H1 (cell line): ENCODE data around the gene DDX5. TPM values are rescaled to one million over a fixed set of nuclear protein-coding genes. Genes with fewer than 3 reads are reported as not detected.

Experiments
- BCL11A ChIP-seq, 2 experiments: IDR thresholded peaks; one replicate each; pipeline ENCODE4 v1.6.1; 2011; ENCODE audit warnings: low read depth in 2 of 2, low read length in 2 of 2, mild to moderate bottlenecking in 2 of 2
- BRCA1 ChIP-seq: IDR thresholded peaks from 2 replicates; pipeline ENCODE4 v1.6.1; 2012; ENCODE audit warnings: low read depth, low read length, improper control_type of control experiment
- CBX5 ChIP-seq: fragments of 300-800, 300-1000 bp; sonication (generic); IDR thresholded peaks from 2 replicates; pipeline ENCODE4 v1.7.1; 2016; ENCODE audit warnings: antibody characterized with exemption, low read length, low read depth
- CBX8 ChIP-seq: fragments of 300-800, 300-1000 bp; sonication (generic); IDR thresholded peaks from 2 replicates; pipeline ENCODE4 v1.7.1; 2016; ENCODE audit warnings: low read depth, low read length, borderline replicate concordance
- RAD21 ChIP-seq, 2 experiments: IDR thresholded peaks in 1 of 2; conservative IDR thresholded peaks in 1 of 2; 2 replicates each; pipeline ENCODE4 v1.6.1; 2011; ENCODE audit warnings: low read depth in 2 of 2, low read length in 2 of 2, improper control_type of control experiment in 1 of 2, inconsistent platforms in 1 of 2, mild to moderate bottlenecking in 1 of 2, moderate library complexity in 1 of 2
- SIRT6 ChIP-seq: IDR thresholded peaks from one replicate; pipeline ENCODE4 v1.7.1; 2012; ENCODE audit warnings: low read length, inconsistent platforms
- polyA plus RNA-seq, 7 experiments: library from polyadenylated mRNA; depleted of rRNA in 3 of 7; stranded (reverse) in 5 of 7; unstranded in 2 of 7; fragments of >200 nt in 5 of 7; fragments of 200-250 nt in 2 of 7; gene quantifications; 1 replicate in 5 of 7; 2 replicates in 1 of 7; 4 replicates in 1 of 7; pipeline versions ENCODE4 v1.2.1 to v1.2.3, GENCODE V29; 2011 to 2013; ENCODE audit warnings: missing spikeins in 2 of 7, mixed read lengths in 2 of 7
- total RNA-seq: library from RNA; stranded (reverse); fragmentation: NEBNext Ultra II Directional; extraction: Animal tissue kit (Norgen Biotek cat#: 25700); gene quantifications from 2 replicates; pipeline ENCODE4 v1.2.1, GENCODE V29; 2021
- TF ChIP-seq, protein P1 (sequence below): fragments of 300-600 bp; sonication (generic); IDR thresholded peaks from 2 replicates; pipeline ENCODE4 v1.7.1; 2012; ENCODE audit warnings: low read length, moderate library complexity, mild to moderate bottlenecking, inconsistent platforms; ENCODE audit not compliant: insufficient replicate concordance

The DDX5 gene
- total and polyA plus RNA-seq, 2 of the 8 experiments (the other 6 are each of a cell fraction or from before 2014, with no cell fraction given), result 572 to 591 TPM

DNA sequence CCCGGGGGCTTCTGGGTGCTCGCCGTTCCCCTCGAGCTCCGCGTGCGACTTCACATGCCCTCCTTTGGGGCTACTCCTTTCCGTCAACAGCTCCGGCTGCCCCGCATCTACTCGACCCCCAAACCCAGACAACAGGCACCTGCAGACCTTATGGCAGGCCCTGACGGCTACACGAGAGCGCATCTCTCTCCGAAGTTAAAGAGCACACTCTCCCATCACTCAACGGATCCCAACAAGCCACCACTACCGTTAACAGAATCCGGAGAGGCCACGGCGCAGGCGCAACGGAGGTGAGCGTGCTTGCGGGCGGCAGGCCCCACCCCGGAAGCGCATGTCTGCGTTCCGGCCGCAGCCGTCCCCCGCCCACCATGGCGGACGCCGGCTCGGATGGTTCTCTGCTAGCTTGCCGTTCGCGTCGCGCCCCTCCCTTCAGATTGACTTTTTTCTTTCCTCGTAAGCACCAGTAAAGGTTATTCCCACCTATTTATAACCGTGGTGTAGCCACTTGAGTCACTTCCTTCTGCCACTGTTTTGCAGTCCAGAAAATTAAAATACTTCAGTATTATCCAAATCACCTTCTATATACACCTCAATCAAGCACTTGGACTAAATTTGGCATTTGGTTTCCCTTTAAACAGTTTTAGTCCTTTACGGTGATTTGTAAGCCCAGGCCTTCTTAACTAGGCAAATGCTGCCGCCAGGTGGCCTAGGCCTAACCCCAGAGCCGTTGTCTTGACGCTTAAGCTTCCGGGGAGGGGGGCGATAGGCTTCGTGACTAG is 9.1 kb downstream of the DDX5 start, which contains the start of gene POLG2 (continued):
- TF ChIP-seq, protein P1, sequence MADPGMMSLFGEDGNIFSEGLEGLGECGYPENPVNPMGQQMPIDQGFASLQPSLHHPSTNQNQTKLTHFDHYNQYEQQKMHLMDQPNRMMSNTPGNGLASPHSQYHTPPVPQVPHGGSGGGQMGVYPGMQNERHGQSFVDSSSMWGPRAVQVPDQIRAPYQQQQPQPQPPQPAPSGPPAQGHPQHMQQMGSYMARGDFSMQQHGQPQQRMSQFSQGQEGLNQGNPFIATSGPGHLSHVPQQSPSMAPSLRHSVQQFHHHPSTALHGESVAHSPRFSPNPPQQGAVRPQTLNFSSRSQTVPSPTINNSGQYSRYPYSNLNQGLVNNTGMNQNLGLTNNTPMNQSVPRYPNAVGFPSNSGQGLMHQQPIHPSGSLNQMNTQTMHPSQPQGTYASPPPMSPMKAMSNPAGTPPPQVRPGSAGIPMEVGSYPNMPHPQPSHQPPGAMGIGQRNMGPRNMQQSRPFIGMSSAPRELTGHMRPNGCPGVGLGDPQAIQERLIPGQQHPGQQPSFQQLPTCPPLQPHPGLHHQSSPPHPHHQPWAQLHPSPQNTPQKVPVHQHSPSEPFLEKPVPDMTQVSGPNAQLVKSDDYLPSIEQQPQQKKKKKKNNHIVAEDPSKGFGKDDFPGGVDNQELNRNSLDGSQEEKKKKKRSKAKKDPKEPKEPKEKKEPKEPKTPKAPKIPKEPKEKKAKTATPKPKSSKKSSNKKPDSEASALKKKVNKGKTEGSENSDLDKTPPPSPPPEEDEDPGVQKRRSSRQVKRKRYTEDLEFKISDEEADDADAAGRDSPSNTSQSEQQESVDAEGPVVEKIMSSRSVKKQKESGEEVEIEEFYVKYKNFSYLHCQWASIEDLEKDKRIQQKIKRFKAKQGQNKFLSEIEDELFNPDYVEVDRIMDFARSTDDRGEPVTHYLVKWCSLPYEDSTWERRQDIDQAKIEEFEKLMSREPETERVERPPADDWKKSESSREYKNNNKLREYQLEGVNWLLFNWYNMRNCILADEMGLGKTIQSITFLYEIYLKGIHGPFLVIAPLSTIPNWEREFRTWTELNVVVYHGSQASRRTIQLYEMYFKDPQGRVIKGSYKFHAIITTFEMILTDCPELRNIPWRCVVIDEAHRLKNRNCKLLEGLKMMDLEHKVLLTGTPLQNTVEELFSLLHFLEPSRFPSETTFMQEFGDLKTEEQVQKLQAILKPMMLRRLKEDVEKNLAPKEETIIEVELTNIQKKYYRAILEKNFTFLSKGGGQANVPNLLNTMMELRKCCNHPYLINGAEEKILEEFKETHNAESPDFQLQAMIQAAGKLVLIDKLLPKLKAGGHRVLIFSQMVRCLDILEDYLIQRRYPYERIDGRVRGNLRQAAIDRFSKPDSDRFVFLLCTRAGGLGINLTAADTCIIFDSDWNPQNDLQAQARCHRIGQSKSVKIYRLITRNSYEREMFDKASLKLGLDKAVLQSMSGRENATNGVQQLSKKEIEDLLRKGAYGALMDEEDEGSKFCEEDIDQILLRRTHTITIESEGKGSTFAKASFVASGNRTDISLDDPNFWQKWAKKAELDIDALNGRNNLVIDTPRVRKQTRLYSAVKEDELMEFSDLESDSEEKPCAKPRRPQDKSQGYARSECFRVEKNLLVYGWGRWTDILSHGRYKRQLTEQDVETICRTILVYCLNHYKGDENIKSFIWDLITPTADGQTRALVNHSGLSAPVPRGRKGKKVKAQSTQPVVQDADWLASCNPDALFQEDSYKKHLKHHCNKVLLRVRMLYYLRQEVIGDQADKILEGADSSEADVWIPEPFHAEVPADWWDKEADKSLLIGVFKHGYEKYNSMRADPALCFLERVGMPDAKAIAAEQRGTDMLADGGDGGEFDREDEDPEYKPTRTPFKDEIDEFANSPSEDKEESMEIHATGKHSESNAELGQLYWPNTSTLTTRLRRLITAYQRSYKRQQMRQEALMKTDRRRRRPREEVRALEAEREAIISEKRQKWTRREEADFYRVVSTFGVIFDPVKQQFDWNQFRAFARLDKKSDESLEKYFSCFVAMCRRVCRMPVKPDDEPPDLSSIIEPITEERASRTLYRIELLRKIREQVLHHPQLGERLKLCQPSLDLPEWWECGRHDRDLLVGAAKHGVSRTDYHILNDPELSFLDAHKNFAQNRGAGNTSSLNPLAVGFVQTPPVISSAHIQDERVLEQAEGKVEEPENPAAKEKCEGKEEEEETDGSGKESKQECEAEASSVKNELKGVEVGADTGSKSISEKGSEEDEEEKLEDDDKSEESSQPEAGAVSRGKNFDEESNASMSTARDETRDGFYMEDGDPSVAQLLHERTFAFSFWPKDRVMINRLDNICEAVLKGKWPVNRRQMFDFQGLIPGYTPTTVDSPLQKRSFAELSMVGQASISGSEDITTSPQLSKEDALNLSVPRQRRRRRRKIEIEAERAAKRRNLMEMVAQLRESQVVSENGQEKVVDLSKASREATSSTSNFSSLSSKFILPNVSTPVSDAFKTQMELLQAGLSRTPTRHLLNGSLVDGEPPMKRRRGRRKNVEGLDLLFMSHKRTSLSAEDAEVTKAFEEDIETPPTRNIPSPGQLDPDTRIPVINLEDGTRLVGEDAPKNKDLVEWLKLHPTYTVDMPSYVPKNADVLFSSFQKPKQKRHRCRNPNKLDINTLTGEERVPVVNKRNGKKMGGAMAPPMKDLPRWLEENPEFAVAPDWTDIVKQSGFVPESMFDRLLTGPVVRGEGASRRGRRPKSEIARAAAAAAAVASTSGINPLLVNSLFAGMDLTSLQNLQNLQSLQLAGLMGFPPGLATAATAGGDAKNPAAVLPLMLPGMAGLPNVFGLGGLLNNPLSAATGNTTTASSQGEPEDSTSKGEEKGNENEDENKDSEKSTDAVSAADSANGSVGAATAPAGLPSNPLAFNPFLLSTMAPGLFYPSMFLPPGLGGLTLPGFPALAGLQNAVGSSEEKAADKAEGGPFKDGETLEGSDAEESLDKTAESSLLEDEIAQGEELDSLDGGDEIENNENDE, result no peak
- TF ChIP-seq RAD21 (IDR thresholded peaks at IDR 0.05 in 1 of 2, conservative IDR thresholded peaks at IDR 0.05 in 1 of 2; ENCODE audit: low read depth in 2 of 2, low read length in 2 of 2) (peak; percentile 38 to 41; a peak in 3 of 4 replicates), CBX8 (no peak), CBX5 (no peak), BRCA1 (no peak), SIRT6 (no peak), BCL11A (IDR thresholded peaks at IDR 0.05; ENCODE audit: low read depth in 2 of 2, low read length in 2 of 2) (no peak)
